NCI-H2107 treated with DMSO at 0.1 percent for 48 hours (cell line): ENCODE measurements around the gene NFIA.
"Not testable (repeated sequence)": the region's sequence is repeated elsewhere in the genome, so short reads cannot be mapped to it uniquely, and the experiment has no call there.

ENCODE experiments used
- DNase-seq: peaks from one replicate; lab custom pipeline; 2025; ENCODE audit not compliant: unreplicated experiment; lab: John Stamatoyannopoulos, UW

NFIA gene

GRCh38 chr1:61125263-61125662 is 42.9 kb downstream of the NFIA start:
- DNase-seq, result no peak

- no peak for DNase-seq
Measured at GRCh38 chr1:61125895-61126294, 43.5 kb downstream of the NFIA start.

GRCh38 chr1:61126843-61127242 is 44.5 kb downstream of the NFIA start:
- DNase-seq, result not testable (repeated sequence)

- no peak for DNase-seq
Measured at GRCh38 chr1:61130338-61131000, 48.1 kb downstream of the NFIA start.

- no peak for DNase-seq
Measured at GRCh38 chr1:61131248-61131647, 48.9 kb downstream of the NFIA start.

GRCh38 chr1:61131716-61132115 is 49.4 kb downstream of the NFIA start:
- DNase-seq, result no peak

- no peak for DNase-seq
Measured at GRCh38 chr1:61132176-61132638, 49.8 kb downstream of the NFIA start.

GRCh38 chr1:61132645-61133334 is 50.4 kb downstream of the NFIA start:
- DNase-seq, result no peak

GRCh38 chr1:61133335-61134019 is 51.1 kb downstream of the NFIA start:
- no peak for DNase-seq

- DNase-seq, result no peak
Measured at GRCh38 chr1:61135291-61135690, 52.9 kb downstream of the NFIA start.

GRCh38 chr1:61138305-61138704 is 55.9 kb downstream of the NFIA start:
- DNase-seq, result no peak

GRCh38 chr1:61138921-61139774 is 56.8 kb downstream of the NFIA start:
- DNase-seq, result no peak

GRCh38 chr1:61139775-61140549 is 57.6 kb downstream of the NFIA start:
- no peak for DNase-seq

GRCh38 chr1:61140778-61141177 is 58.4 kb downstream of the NFIA start:
- no peak for DNase-seq

- DNase-seq, result no peak
Measured at GRCh38 chr1:61141288-61142042, 59.1 kb downstream of the NFIA start.

- no peak for DNase-seq
Measured at GRCh38 chr1:61142043-61142440, 59.7 kb downstream of the NFIA start.

GRCh38 chr1:61142726-61143500 is 60.6 kb downstream of the NFIA start:
- no peak for DNase-seq

GRCh38 chr1:61143821-61144424 is 61.6 kb downstream of the NFIA start:
- DNase-seq, result no peak
